GM20000 (cell line): ENCODE data around the gene FAM171A1.

Experiments
- DNase-seq: peaks from one replicate; pipeline ENCODE4 v3.0.0; 2012; ENCODE audit warnings: low spot score
- CTCF ChIP-seq: IDR thresholded peaks from 2 replicates; pipeline ENCODE4 v1.5.1; 2012; ENCODE audit warnings: mild to moderate bottlenecking, control low read depth; ENCODE audit errors: extremely low read depth, missing control alignments

The FAM171A1 gene

GRCh38 chr10:15188603-15189002, 182.5 kb downstream of the FAM171A1 start:
- TF ChIP-seq CTCF, result no peak

GRCh38 chr10:15183689-15184481, 187.2 kb downstream of the FAM171A1 start:
- TF ChIP-seq CTCF, result no peak
- no peak for DNase-seq

More at GRCh38 chr10:15188603-15189002, 182.5 kb downstream of the FAM171A1 start:
- DNase-seq, result no peak

- no peak for DNase-seq
- TF ChIP-seq CTCF, result no peak
These were observed 188.4 kb downstream of the FAM171A1 start for GRCh38 chr10:15182540-15183207.

GRCh38 chr10:15181576-15182156, 189.4 kb downstream of the FAM171A1 start:
- DNase-seq, result no peak
- TF ChIP-seq CTCF, result no peak

GRCh38 chr10:15180736-15181135, 190.4 kb downstream of the FAM171A1 start:
- DNase-seq, result no peak
- no peak for TF ChIP-seq CTCF

GRCh38 chr10:15176269-15176668, 194.8 kb downstream of the FAM171A1 start:
- no peak for TF ChIP-seq CTCF
- no peak for DNase-seq

GRCh38 chr10:15175587-15175986, 195.5 kb downstream of the FAM171A1 start:
- DNase-seq, result no peak
- TF ChIP-seq CTCF, result no peak
